Measurements from ENCODE around the gene ZNF407. TPM values are rescaled to one million over a fixed set of nuclear protein-coding genes. Genes with fewer than 3 reads are reported as not detected.

Gene ZNF407
- total and polyA plus RNA-seq, 2 of the 13 experiments (the other 11 are each of a cell fraction or from before 2014, with no cell fraction given), result 2.3 to 8.7 TPM

DNA sequence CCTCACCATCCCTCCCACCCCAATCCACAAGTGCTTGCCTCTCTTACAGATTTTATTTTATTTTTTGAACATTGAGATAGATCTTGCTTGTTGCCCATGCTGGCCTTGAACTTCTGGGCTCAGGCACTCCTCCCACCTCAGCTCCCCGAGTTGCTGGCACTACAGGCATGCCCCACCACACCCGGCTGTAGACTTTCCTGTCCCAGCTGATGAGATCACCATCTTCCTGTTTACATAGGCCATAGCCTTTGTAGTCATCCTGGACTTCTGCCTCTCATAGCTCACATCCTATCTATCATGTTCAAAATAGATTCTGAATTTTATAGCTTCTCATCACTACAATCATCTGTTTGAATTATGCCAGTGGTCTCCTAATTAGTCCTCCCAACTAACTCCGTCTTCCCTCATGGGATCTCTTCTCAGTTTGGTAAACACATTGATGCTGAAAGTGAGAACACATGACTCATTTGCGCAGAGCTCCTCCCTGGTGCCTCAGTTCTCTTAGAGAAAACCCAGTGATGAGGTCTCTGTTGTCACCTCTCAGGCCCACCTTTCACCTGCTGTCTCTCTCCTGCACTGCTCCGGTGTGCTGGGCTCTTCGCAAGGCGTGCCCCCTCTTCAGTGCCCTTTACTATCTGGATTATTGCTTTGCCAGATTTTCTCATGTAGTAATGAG lies 243.0 kb downstream of the ZNF407 start (continued):
- TF ChIP-seq, protein P1, sequence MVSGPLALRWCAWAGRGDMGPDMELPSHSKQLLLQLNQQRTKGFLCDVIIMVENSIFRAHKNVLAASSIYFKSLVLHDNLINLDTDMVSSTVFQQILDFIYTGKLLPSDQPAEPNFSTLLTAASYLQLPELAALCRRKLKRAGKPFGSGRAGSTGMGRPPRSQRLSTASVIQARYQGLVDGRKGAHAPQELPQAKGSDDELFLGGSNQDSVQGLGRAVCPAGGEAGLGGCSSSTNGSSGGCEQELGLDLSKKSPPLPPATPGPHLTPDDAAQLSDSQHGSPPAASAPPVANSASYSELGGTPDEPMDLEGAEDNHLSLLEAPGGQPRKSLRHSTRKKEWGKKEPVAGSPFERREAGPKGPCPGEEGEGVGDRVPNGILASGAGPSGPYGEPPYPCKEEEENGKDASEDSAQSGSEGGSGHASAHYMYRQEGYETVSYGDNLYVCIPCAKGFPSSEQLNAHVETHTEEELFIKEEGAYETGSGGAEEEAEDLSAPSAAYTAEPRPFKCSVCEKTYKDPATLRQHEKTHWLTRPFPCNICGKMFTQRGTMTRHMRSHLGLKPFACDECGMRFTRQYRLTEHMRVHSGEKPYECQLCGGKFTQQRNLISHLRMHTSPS (CRISPR knock-in tag; IDR thresholded peaks at IDR 0.05; ENCODE audit: low read depth), result peak; percentile 64; the same call in 1 of the 2 replicates
- TF ChIP-seq IKZF4 (CRISPR knock-in tag; IDR thresholded peaks at IDR 0.05; ENCODE audit: borderline replicate concordance, low read depth, not compliant biosample characterization) (no peak), ZBTB21 (CRISPR knock-in tag; IDR thresholded peaks at IDR 0.05) (no peak), ZNF460 (CRISPR knock-in tag; IDR thresholded peaks at IDR 0.05; ENCODE audit: borderline replicate concordance) (0 out of 2 replicates have a peak, but pooled peaks have one; percentile 16), KLF16 (CRISPR knock-in tag; IDR thresholded peaks at IDR 0.05) (no peak), ZNF792 (CRISPR knock-in tag; IDR thresholded peaks at IDR 0.05) (peak; percentile 79; the same call in 1 of the 2 replicates), FOXK1 (CRISPR knock-in tag; IDR thresholded peaks at IDR 0.05; ENCODE audit: borderline replicate concordance, low read depth) (peak; percentile 58; the same call in 1 of the 2 replicates), SALL1 (CRISPR knock-in tag; IDR thresholded peaks at IDR 0.05) (peak; percentile 88)
- TF ChIP-seq, protein P2, sequence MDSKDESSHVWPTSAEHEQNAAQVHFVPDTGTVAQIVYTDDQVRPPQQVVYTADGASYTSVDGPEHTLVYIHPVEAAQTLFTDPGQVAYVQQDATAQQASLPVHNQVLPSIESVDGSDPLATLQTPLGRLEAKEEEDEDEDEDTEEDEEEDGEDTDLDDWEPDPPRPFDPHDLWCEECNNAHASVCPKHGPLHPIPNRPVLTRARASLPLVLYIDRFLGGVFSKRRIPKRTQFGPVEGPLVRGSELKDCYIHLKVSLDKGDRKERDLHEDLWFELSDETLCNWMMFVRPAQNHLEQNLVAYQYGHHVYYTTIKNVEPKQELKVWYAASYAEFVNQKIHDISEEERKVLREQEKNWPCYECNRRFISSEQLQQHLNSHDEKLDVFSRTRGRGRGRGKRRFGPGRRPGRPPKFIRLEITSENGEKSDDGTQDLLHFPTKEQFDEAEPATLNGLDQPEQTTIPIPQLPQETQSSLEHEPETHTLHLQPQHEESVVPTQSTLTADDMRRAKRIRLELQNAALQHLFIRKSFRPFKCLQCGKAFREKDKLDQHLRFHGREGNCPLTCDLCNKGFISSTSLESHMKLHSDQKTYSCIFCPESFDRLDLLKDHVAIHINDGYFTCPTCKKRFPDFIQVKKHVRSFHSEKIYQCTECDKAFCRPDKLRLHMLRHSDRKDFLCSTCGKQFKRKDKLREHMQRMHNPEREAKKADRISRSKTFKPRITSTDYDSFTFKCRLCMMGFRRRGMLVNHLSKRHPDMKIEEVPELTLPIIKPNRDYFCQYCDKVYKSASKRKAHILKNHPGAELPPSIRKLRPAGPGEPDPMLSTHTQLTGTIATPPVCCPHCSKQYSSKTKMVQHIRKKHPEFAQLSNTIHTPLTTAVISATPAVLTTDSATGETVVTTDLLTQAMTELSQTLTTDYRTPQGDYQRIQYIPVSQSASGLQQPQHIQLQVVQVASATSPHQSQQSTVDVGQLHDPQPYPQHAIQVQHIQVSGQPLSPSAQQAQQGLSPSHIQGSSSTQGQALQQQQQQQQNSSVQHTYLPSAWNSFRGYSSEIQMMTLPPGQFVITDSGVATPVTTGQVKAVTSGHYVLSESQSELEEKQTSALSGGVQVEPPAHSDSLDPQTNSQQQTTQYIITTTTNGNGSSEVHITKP (CRISPR knock-in tag; IDR thresholded peaks at IDR 0.05; ENCODE audit: low read depth), result peak; percentile 44; the same call in 1 of the 2 replicates
- TF ChIP-seq, protein P3, sequence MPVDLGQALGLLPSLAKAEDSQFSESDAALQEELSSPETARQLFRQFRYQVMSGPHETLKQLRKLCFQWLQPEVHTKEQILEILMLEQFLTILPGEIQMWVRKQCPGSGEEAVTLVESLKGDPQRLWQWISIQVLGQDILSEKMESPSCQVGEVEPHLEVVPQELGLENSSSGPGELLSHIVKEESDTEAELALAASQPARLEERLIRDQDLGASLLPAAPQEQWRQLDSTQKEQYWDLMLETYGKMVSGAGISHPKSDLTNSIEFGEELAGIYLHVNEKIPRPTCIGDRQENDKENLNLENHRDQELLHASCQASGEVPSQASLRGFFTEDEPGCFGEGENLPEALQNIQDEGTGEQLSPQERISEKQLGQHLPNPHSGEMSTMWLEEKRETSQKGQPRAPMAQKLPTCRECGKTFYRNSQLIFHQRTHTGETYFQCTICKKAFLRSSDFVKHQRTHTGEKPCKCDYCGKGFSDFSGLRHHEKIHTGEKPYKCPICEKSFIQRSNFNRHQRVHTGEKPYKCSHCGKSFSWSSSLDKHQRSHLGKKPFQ (CRISPR knock-in tag; IDR thresholded peaks at IDR 0.05; ENCODE audit: insufficient replicate concordance), result no peak
